Cardiac fibroblast (primary cell): ENCODE data around the gene DHRSX.

Source experiments
- DNase-seq, 2 donors: peaks; one replicate each; pipeline versions ENCODE4 v3.0.0 to v3.0.0-alpha.2; 2010; ENCODE audit warnings: low read depth in 2 of 2
- H3K4me3 ChIP-seq, 2 donors: replicated peaks in 1 of 2; 1 replicate in 1 of 2; 2 replicates in 1 of 2; pipeline ENCODE4 v1.5.1; 2011; ENCODE audit warnings: low read depth in 2 of 2, low read length in 2 of 2, mild to moderate bottlenecking in 2 of 2, moderate library complexity in 1 of 2
- CTCF ChIP-seq: IDR thresholded peaks from one replicate; pipeline ENCODE4 v1.5.1; 2011; ENCODE audit warnings: low read depth, mild to moderate bottlenecking, low read length, inconsistent platforms

Gene DHRSX

DNA sequence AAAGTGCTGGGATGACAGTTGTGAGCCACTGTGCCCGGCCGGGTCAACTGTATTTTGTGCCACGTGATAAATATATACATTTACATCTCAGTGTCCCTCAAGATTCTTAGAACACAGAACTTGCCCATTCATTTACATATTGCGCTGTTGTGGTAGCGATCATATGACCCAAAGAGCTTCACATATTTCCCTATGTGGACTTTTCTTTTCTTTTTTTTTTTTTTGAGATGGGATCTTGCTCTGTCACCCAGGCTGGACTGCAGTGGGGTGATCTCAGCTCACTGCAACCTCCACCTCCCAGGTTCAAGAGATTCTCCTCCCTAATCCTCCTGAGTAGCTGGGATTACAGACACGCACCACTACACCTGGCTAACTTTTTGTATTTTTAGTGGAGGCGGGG is 180.7 kb downstream of the DHRSX start:
- no peak overlapping the region for H3K4me3 ChIP-seq
- TF ChIP-seq CTCF = no peak
- DNase-seq = no peak

DNA sequence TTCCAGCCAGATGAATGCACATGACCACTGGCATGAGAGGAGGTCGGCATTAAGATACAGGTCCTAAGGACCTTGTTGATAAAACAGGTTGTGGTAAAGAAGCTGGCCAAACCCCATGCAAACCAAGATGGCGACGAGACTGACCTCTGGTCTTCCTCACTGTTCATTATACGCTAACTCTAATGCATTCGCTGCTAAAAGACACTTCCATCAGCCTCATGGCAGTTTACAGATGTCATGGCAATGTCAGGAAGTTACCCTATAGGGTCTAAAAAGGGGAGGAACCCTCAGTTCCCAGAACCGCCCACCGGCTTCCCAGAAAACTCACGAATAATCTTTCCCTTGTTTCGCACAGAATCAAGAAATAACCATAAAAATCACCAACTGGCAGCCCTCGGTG is 182.4 kb downstream of the DHRSX start:
- no peak overlapping the region for H3K4me3 ChIP-seq
- TF ChIP-seq CTCF = no peak
- no peak for DNase-seq

DNA sequence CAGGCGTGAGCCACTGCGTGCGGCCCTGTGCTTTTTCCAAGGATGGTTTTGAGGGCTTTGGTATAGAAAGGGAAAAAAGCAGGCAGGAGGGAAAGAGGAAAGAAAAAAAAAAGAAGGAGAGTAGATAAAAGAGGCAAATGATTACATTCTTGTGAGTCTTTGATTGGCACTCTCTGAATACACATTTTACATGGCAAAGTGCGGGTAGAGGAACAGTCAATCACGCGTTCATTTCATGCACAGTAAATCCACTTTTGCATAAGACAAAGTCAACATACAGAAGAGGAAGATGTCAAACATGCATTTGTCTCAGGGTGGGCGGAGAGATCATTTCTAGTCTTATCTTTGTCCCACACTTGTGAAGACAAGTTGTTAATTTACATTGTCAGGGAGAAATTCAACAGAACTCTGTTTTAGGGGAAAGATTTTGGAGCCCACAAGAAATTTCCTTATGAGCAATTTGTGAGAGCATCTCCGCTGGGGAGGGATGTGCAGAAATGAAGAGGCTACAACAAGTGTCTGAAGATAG is 183.2 kb downstream of the DHRSX start:
- no peak overlapping the region for H3K4me3 ChIP-seq
- no peak for TF ChIP-seq CTCF
- no peak for DNase-seq

DNA sequence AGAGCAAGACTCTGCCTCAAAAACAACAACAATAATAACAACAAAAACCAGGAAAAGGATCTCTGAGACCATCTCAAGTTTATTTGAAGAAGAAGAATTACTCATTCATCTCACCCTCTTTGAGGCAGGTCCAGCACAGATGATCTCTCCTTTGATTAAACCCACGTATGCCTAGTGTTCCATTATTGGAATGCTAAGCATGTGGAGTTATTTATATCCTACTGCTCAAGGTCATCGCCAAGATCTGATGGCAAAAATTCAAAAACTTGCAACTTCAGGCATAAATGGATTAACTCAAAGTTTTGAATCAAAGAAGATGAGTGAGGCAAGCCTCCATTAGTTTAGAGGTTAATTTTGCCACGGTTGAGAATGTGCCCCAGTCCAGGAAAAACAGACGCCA is 184.2 kb downstream of the DHRSX start:
- no peak for TF ChIP-seq CTCF
- no peak for DNase-seq
- no peak overlapping the region for H3K4me3 ChIP-seq

GRCh38 chrX:2315434-2315833 is 185.3 kb downstream of the DHRSX start:
- no peak for TF ChIP-seq CTCF
- no peak overlapping the region for H3K4me3 ChIP-seq

GRCh38 chrX:2314831-2315365 is 185.9 kb downstream of the DHRSX start:
- no peak for DNase-seq
- no peak for TF ChIP-seq CTCF
- H3K4me3 ChIP-seq = no peak overlapping the region

More at GRCh38 chrX:2315434-2315833, 185.3 kb downstream of the DHRSX start:
- DNase-seq = no peak
